HepG2 (cell line): ENCODE results near the gene MATK. TPM values are rescaled to one million over a fixed set of nuclear protein-coding genes. Genes with fewer than 3 reads are reported as not detected.
A peak's percentile ranks its signal among the peaks of the same experiment; 100 is the strongest.

Experiments
- ARID3A ChIP-seq: IDR thresholded peaks from 2 replicates; pipeline ENCODE4 v1.6.1; 2012; ENCODE audit warnings: low read depth, low read length, improper control_type of control experiment
- DMAP1 ChIP-seq: IDR thresholded peaks from 2 replicates; pipeline ENCODE4 v1.6.1; 2016
- TOE1 ChIP-seq: sonication (generic); formaldehyde crosslinking; IDR thresholded peaks from 2 replicates; pipeline ENCODE4 v1.4.0; 2020; ENCODE audit warnings: mild to moderate bottlenecking, missing genetic modification reagents
- ZBTB7B ChIP-seq: sonication (generic); formaldehyde crosslinking; IDR thresholded peaks from 2 replicates; pipeline ENCODE4 v1.4.0; 2020; ENCODE audit warnings: missing genetic modification reagents
- ZMAT3 ChIP-seq: sonication (generic); formaldehyde crosslinking; conservative IDR thresholded peaks from 2 replicates; pipeline ENCODE4 v1.7.0; 2021; ENCODE audit warnings: missing genetic modification reagents
- ZNF503 ChIP-seq: sonication (generic); formaldehyde crosslinking; IDR thresholded peaks from 2 replicates; pipeline ENCODE4 v1.4.0; 2020; ENCODE audit warnings: missing genetic modification reagents
- ZNF556 ChIP-seq: sonication (generic); formaldehyde crosslinking; IDR thresholded peaks from 2 replicates; pipeline ENCODE4 v1.4.0; 2020; ENCODE audit warnings: mild to moderate bottlenecking, missing genetic modification reagents, borderline replicate concordance
- polyA plus RNA-seq, 8 experiments: library from polyadenylated mRNA; depleted of rRNA in 3 of 8; stranded (reverse) in 7 of 8; unstranded in 1 of 8; fragments of >200 nt; fragmentation: Illumina TruSeq in 4 of 8; extraction: Trizol in 4 of 8; gene quantifications; 2 replicates each; pipeline versions ENCODE4 v1.2.1 to v1.2.3, GENCODE V29; 2011 to 2016; ENCODE audit warnings: low read depth in 4 of 8, missing spikeins in 1 of 8, mixed read lengths in 1 of 8; ENCODE audit not compliant: insufficient read depth in 1 of 8
- total RNA-seq, 5 experiments: library from RNA; depleted of rRNA; stranded (reverse); fragments of >200 nt; fragmentation: Illumina TruSeq; extraction: Trizol; gene quantifications; 2 replicates each; pipeline ENCODE4 v1.2.3, GENCODE V29; 2016; ENCODE audit warnings: low read depth in 1 of 5
- TF ChIP-seq, protein P1 (sequence below), 2 experiments: sonication (generic) in 1 of 2; formaldehyde crosslinking in 1 of 2; IDR thresholded peaks; 2 replicates each; pipeline versions ENCODE4 v1.6.1 to v1.9.0; 2014 to 2022; ENCODE audit warnings: antibody characterized with exemption in 1 of 2, borderline replicate concordance in 1 of 2, inconsistent platforms in 1 of 2, low read depth in 1 of 2, missing genetic modification reagents in 1 of 2
- TF ChIP-seq, protein P2 (sequence below): sonication (generic); formaldehyde crosslinking; IDR thresholded peaks from 2 replicates; pipeline ENCODE4 v1.5.0; 2020; ENCODE audit warnings: mild to moderate bottlenecking, missing genetic modification reagents, borderline replicate concordance
- TF ChIP-seq, protein P3 (sequence below): IDR thresholded peaks from 2 replicates; pipeline ENCODE4 v1.6.1; 2012; ENCODE audit warnings: inconsistent platforms
- TF ChIP-seq, protein P4 (sequence below), 2 experiments: fragments of 450-650 bp in 1 of 2; sonication (generic) in 1 of 2; formaldehyde crosslinking; IDR thresholded peaks; 2 replicates each; pipeline versions ENCODE4 v1.5.0 to v1.8.0; 2020 to 2022; ENCODE audit warnings: mild to moderate bottlenecking in 1 of 2, missing genetic modification reagents in 1 of 2

Gene MATK
- total and polyA plus RNA-seq, 2 of the 13 experiments (the other 11 are each of a cell fraction or from before 2014, with no cell fraction given) = 0.09 TPM; not detected in 1

- TF ChIP-seq, protein P1, sequence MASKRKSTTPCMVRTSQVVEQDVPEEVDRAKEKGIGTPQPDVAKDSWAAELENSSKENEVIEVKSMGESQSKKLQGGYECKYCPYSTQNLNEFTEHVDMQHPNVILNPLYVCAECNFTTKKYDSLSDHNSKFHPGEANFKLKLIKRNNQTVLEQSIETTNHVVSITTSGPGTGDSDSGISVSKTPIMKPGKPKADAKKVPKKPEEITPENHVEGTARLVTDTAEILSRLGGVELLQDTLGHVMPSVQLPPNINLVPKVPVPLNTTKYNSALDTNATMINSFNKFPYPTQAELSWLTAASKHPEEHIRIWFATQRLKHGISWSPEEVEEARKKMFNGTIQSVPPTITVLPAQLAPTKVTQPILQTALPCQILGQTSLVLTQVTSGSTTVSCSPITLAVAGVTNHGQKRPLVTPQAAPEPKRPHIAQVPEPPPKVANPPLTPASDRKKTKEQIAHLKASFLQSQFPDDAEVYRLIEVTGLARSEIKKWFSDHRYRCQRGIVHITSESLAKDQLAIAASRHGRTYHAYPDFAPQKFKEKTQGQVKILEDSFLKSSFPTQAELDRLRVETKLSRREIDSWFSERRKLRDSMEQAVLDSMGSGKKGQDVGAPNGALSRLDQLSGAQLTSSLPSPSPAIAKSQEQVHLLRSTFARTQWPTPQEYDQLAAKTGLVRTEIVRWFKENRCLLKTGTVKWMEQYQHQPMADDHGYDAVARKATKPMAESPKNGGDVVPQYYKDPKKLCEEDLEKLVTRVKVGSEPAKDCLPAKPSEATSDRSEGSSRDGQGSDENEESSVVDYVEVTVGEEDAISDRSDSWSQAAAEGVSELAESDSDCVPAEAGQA (IDR thresholded peaks at IDR 0.05; ENCODE audit: low read depth) = peak; percentile 96
- TF ChIP-seq, protein P1 (CRISPR knock-in tag; IDR thresholded peaks at IDR 0.05; ENCODE audit: borderline replicate concordance) = no peak
- TF ChIP-seq, protein P2, sequence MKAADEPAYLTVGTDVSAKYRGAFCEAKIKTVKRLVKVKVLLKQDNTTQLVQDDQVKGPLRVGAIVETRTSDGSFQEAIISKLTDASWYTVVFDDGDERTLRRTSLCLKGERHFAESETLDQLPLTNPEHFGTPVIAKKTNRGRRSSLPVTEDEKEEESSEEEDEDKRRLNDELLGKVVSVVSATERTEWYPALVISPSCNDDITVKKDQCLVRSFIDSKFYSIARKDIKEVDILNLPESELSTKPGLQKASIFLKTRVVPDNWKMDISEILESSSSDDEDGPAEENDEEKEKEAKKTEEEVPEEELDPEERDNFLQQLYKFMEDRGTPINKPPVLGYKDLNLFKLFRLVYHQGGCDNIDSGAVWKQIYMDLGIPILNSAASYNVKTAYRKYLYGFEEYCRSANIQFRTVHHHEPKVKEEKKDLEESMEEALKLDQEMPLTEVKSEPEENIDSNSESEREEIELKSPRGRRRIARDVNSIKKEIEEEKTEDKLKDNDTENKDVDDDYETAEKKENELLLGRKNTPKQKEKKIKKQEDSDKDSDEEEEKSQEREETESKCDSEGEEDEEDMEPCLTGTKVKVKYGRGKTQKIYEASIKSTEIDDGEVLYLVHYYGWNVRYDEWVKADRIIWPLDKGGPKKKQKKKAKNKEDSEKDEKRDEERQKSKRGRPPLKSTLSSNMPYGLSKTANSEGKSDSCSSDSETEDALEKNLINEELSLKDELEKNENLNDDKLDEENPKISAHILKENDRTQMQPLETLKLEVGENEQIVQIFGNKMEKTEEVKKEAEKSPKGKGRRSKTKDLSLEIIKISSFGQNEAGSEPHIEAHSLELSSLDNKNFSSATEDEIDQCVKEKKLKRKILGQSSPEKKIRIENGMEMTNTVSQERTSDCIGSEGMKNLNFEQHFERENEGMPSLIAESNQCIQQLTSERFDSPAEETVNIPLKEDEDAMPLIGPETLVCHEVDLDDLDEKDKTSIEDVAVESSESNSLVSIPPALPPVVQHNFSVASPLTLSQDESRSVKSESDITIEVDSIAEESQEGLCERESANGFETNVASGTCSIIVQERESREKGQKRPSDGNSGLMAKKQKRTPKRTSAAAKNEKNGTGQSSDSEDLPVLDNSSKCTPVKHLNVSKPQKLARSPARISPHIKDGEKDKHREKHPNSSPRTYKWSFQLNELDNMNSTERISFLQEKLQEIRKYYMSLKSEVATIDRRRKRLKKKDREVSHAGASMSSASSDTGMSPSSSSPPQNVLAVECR = peak; percentile 78
- TF ChIP-seq ZNF503 = no peak
- 0 out of 2 replicates have a peak, but pooled peaks have one; percentile 12 for TF ChIP-seq ARID3A
- no peak for TF ChIP-seq TOE1 (CRISPR knock-in tag)
- peak; percentile 93 for TF ChIP-seq DMAP1 (CRISPR knock-in tag)
- TF ChIP-seq, protein P3, sequence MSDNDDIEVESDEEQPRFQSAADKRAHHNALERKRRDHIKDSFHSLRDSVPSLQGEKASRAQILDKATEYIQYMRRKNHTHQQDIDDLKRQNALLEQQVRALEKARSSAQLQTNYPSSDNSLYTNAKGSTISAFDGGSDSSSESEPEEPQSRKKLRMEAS = peak; percentile 56; the same call in 1 of the 2 replicates
- TF ChIP-seq ZNF556 = no peak
- 0 out of 2 replicates have a peak, but pooled peaks have one; percentile 29 for TF ChIP-seq ZBTB7B (CRISPR knock-in tag)
- TF ChIP-seq, protein P4, sequence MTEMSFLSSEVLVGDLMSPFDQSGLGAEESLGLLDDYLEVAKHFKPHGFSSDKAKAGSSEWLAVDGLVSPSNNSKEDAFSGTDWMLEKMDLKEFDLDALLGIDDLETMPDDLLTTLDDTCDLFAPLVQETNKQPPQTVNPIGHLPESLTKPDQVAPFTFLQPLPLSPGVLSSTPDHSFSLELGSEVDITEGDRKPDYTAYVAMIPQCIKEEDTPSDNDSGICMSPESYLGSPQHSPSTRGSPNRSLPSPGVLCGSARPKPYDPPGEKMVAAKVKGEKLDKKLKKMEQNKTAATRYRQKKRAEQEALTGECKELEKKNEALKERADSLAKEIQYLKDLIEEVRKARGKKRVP (CRISPR knock-in tag; IDR thresholded peaks at IDR 0.05) = peak in 1 of 2 experiments; percentile 80; a peak in 2 of 4 replicates
- TF ChIP-seq ZMAT3 = 0 out of 2 replicates have a peak, but pooled peaks have one; percentile 57
These were observed 23.4 kb downstream of the MATK start, which contains the start of gene MRPL54 (continued) for GRCh38 chr19:3762501-3763459.
